CD4-positive, alpha-beta T cell (primary cell): ENCODE data around the gene GLYR1. TPM values are rescaled to one million over a fixed set of nuclear protein-coding genes. Genes with fewer than 3 reads are reported as not detected.

Experiments
- ATAC-seq: fragments of 200-7000 bp; cut with Tn5 transposase; one replicate; pipeline ENCODE4 v1.10.0; 2022; ENCODE audit warnings: mild to moderate bottlenecking; ENCODE audit not compliant: poor library complexity
- CTCF ChIA-PET: fragments of 350-600 bp; sonication (Branson Sonifier 250); formaldehyde crosslinking; loops from one replicate; lab custom pipeline; 2021; ENCODE audit warnings: antibody characterized with exemption, inconsistent platforms; lab: Charles Lee
- POLR2A ChIA-PET: fragments of 350-600 bp; sonication (Branson Sonifier 250); formaldehyde crosslinking; loops from one replicate; lab custom pipeline; 2021; ENCODE audit warnings: antibody characterized with exemption, inconsistent platforms; lab: Charles Lee
- DNase-seq, 14 experiments: peaks; one replicate each; pipeline ENCODE4 v3.0.0-alpha.2; 2013 to 2020; ENCODE audit warnings: mixed read lengths in 2 of 14
- H3K27ac ChIP-seq, 2 donors: one replicate each; pipeline versions ENCODE4 v1.5.1 to v1.7.0; 2013; ENCODE audit warnings: low read length in 2 of 2, low read depth in 1 of 2, mild to moderate bottlenecking in 1 of 2
- H3K27me3 ChIP-seq, 2 experiments: 1 replicate in 1 of 2; 2 replicates in 1 of 2; pipeline versions ENCODE4 v1.6.1 to v1.7.0; 2013; ENCODE audit warnings: low read length in 2 of 2, control low read depth in 1 of 2, mild to moderate bottlenecking in 1 of 2, moderate library complexity in 1 of 2; ENCODE audit not compliant: insufficient read depth in 2 of 2, control insufficient read depth in 1 of 2
- H3K36me3 ChIP-seq: one replicate; pipeline ENCODE4 v1.6.1; 2013; ENCODE audit warnings: low read length, control low read depth; ENCODE audit not compliant: insufficient read depth
- H3K4me1 ChIP-seq: one replicate; pipeline ENCODE4 v1.6.1; 2013; ENCODE audit warnings: low read length, control low read depth; ENCODE audit not compliant: insufficient read depth
- H3K4me3 ChIP-seq: one replicate; pipeline ENCODE4 v1.5.1; 2013; ENCODE audit warnings: mild to moderate bottlenecking, low read length, moderate library complexity
- H3K9me3 ChIP-seq, 2 experiments: 1 replicate in 1 of 2; 2 replicates in 1 of 2; pipeline versions ENCODE4 v1.6.1 to v1.7.0; 2013; ENCODE audit warnings: low read length in 2 of 2, mild to moderate bottlenecking in 2 of 2, control low read depth in 1 of 2, moderate library complexity in 1 of 2; ENCODE audit not compliant: control insufficient read depth in 1 of 2, insufficient read depth in 1 of 2
- H3K27ac Mint-ChIP-seq: one replicate; pipeline ENCODE4 v1.8.0; 2020; ENCODE audit warnings: mixed read lengths
- H3K27me3 Mint-ChIP-seq: one replicate; pipeline ENCODE4 v1.8.0; 2021; ENCODE audit warnings: mixed read lengths
- H3K36me3 Mint-ChIP-seq: one replicate; pipeline ENCODE4 v1.8.0; 2021; ENCODE audit warnings: low read depth, mixed read lengths
- H3K4me1 Mint-ChIP-seq: one replicate; pipeline ENCODE4 v1.8.0; 2021; ENCODE audit warnings: low read depth, mixed read lengths
- H3K4me3 Mint-ChIP-seq: one replicate; pipeline ENCODE4 v1.8.0; 2020; ENCODE audit warnings: mild to moderate bottlenecking, mixed read lengths
- H3K9me3 Mint-ChIP-seq: one replicate; pipeline ENCODE4 v1.8.0; 2020; ENCODE audit warnings: mixed read lengths
- CTCF ChIP-seq: fragments of 200-600 bp; IDR thresholded peaks from one replicate; pipeline ENCODE4 v1.8.0; 2022; ENCODE audit warnings: antibody characterized with exemption, mild to moderate bottlenecking
- intact Hi-C, 2 experiments: fragments of 100-400 bp; cut with DNase I in 1 of 2; cut with micrococcal nuclease in 1 of 2; formaldehyde crosslinking; loops; one replicate each; pipeline versions ENCODE4 v1.15.1 to v1.9.0; 2023 to 2025; cut with DNase I, micrococcal nuclease
- total RNA-seq, 174 experiments: library from RNA in 2 of 174; stranded (reverse) in 2 of 174; gene quantifications; one replicate each; pipeline ENCODE4 v1.2.3 and lab custom pipeline; 2021 to 2026

Gene GLYR1
- total RNA-seq, 2 experiments from 2014 or later: 71.7 to 77.2 TPM

DNA sequence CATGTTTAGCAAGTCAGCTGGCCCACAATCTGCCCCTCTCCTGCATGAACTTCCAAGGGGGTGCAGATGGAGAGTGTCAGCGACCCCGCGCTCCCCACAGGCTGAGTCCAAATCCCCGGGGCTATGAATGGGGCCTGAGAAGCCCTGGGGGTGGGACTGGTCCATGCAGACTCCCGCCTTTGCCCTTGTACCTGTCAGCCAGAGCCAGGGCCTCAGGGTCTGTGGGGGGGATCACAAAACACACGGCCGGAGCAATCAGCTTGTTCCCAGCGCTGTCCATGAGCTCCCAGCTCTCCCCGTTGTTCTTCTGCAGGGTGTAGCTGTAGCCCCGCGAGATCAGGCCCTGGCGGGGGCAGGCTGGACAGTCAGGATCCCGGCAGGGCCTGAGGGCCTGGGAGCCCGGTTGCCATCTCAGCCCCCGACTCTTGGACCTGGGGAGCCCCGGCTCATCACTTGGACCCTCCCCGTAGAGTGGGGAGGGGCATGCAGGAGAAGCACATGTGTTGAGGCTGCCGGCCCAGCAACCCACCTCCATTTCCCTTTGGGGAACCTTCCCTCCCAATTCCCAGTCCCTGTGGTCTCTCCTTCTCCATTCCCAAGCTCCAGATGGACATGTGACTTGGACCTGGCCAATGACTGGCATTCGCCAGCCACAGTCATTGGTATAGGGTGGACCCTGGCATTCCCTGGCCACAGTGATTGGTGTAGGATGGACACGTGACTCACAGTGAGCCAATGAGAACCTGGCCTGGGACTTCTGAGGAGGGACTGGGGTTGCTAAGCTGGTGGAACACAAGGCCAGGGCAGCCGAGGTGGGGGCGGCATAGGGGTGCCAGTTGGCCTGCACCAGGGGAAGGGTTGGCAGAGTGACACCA is 47.4 kb upstream of the GLYR1 start:
- POLR2A ChIA-PET: no interaction called here
- Mint-ChIP-seq H3K27ac (no peak overlapping the region), H3K27me3 (peaks cover 5% of the 10 kb centered on the region), H3K9me3 (no peaks in the 10 kb centered on the region), H3K36me3 (no peaks in the 10 kb centered on the region), H3K4me3 (no peak overlapping the region), H3K4me1 (no peaks in the 10 kb centered on the region)
- CTCF ChIA-PET: no interaction called here
- Histone ChIP-seq H3K27ac (no peak overlapping the region), H3K4me3 (no peak overlapping the region), H3K27me3 (peaks cover 0 to 2% of the 10 kb centered on the region in 2 experiments), H3K4me1 (no peaks in the 10 kb centered on the region), H3K9me3 (peaks cover 0 to 22% of the 10 kb centered on the region in 2 experiments), H3K36me3 (no peaks in the 10 kb centered on the region)
- DNase-seq (no peak), ATAC-seq (no peak)
- no peak for TF ChIP-seq CTCF
- intact Hi-C loops: no loop called here

- ChIA-PET CTCF (no interaction called here), POLR2A (no interaction called here)
- Mint-ChIP-seq H3K36me3 (no peaks in the 10 kb centered on the region), H3K4me3 (no peak overlapping the region), H3K27ac (no peak overlapping the region), H3K4me1 (no peaks in the 10 kb centered on the region), H3K9me3 (no peaks in the 10 kb centered on the region), H3K27me3 (peaks cover 2% of the 10 kb centered on the region)
- ATAC-seq (no peak), DNase-seq (no peak)
- peaks cover 0 to 11% of the 10 kb centered on the region in 2 experiments for H3K9me3 ChIP-seq
- H3K36me3 ChIP-seq: no peaks in the 10 kb centered on the region
- H3K4me3 ChIP-seq: no peak overlapping the region
- H3K4me1 ChIP-seq: no peaks in the 10 kb centered on the region
- H3K27me3 ChIP-seq: peaks cover 0 to 2% of the 10 kb centered on the region in 2 experiments
- intact Hi-C loops: no loop called here
- H3K27ac ChIP-seq: no peak overlapping the region
- no peak for TF ChIP-seq CTCF
These were observed 46.2 kb upstream of the GLYR1 start for GRCh38 chr16:4893103-4893862.

DNA sequence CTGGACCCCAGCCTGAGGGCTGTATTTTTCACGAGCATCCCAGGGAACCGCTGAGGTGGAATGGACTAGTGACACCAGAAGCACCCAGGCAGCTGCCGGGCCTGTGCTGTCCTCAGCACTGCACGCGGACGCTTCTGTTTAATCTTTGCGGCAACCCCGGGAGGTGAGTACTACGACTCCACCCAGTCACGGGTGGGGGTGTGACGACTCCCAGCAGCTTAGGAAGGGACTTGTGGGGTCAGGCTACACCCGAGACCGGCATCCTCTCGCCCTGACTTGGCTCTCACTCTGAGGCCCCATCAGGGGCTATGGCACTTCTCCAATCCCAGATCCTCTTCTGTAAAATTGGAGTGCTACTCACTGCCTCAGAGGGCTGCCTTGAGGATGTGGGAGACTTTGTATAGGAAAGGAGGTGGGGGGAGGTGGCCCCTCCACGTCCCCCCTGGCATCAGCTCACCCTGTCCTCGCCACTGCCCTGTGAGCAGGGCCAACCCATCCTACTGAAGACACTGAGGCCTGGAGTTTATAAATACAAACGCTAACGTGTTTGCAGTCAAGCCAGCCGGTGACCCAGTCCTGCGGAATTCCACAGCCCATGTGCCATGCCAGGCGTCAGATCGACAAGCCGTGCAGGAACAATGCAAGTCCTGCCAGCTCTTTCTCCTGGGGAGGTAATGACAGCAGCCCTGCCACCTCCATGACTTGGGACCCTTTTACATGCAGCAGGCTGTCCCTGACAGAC is 45.4 kb upstream of the GLYR1 start:
- Mint-ChIP-seq H3K36me3 (no peaks in the 10 kb centered on the region), H3K9me3 (no peaks in the 10 kb centered on the region), H3K4me1 (no peaks in the 10 kb centered on the region), H3K27me3 (no peaks in the 10 kb centered on the region), H3K27ac (no peak overlapping the region), H3K4me3 (no peak overlapping the region)
- Histone ChIP-seq H3K4me3 (no peak overlapping the region), H3K27me3 (no peaks in the 10 kb centered on the region), H3K36me3 (no peaks in the 10 kb centered on the region), H3K9me3 (peaks cover 0 to 4% of the 10 kb centered on the region in 2 experiments), H3K27ac (no peak overlapping the region), H3K4me1 (no peaks in the 10 kb centered on the region)
- TF ChIP-seq CTCF: no peak
- DNase-seq (no peak), ATAC-seq (no peak)
- CTCF ChIA-PET: no interaction called here
- intact Hi-C loops: no loop called here
- POLR2A ChIA-PET: no interaction called here
